HepG2 (cell line): ENCODE data around the gene RALB. TPM values are rescaled to one million over a fixed set of nuclear protein-coding genes. Genes with fewer than 3 reads are reported as not detected.

Source experiments
- ATAC-seq: fragments of 200-7000 bp; cut with Tn5 transposase; 3 replicates; pipeline ENCODE4 v1.9.1; 2020; ENCODE audit warnings: mild to moderate bottlenecking, moderate library complexity
- BruUV-seq: library from RNA; stranded (reverse); fragments of 400-500 nt; replicated peaks from 2 replicates; lab custom pipeline; 2021; lab: Mats Ljungman, UMichigan
- CTCF ChIA-PET: fragments of 300-600 bp; formaldehyde crosslinking; extraction: SDS; loops from one replicate; lab custom pipeline; 2021; ENCODE audit warnings: low total read pairs, inconsistent platforms, low intra/inter-chr PET ratio; lab: Yijun Ruan, JAX
- POLR2A ChIA-PET: fragments of 350-600 bp; sonication (Branson Sonifier 250); formaldehyde crosslinking; loops from one replicate; lab custom pipeline; 2020; ENCODE audit warnings: antibody characterized with exemption, inconsistent platforms; lab: Yijun Ruan, JAX
- DNase-seq: peaks from one replicate; pipeline ENCODE4 v3.0.0-alpha.2; 2015; ENCODE audit warnings: low spot score
- FAIRE-seq: peaks from 3 replicates; lab custom pipeline; 2011; peaks lifted over from hg19 to GRCh38; lab: Jason Lieb, UNC
- H2AFZ ChIP-seq: one replicate; pipeline ENCODE4 v1.6.1; 2011; ENCODE audit warnings: low read length, inconsistent platforms
- H3K27ac ChIP-seq: fragments of 300-600 bp; 3 replicates; pipeline ENCODE4 v1.8.0; 2011; ENCODE audit warnings: mixed run types, mild to moderate bottlenecking, mixed read lengths, low read length, inconsistent platforms; ENCODE audit not compliant: insufficient read depth; ENCODE audit errors: extremely low read length
- H3K27me3 ChIP-seq, 2 experiments: fragments of 200-600 bp in 1 of 2; 2 replicates in 1 of 2; 3 replicates in 1 of 2; pipeline versions ENCODE4 v1.6.0 to v1.8.0; 2011; ENCODE audit warnings: low read length in 2 of 2, mild to moderate bottlenecking in 2 of 2, moderate library complexity in 2 of 2, inconsistent platforms in 1 of 2; ENCODE audit not compliant: insufficient read depth in 2 of 2, control insufficient read depth in 1 of 2
- H3K36me3 ChIP-seq, 2 experiments: fragments of 200-600 bp in 1 of 2; replicated peaks in 1 of 2; 2 replicates in 1 of 2; 3 replicates in 1 of 2; pipeline versions ENCODE4 v1.5.1 to v1.8.0; 2011; ENCODE audit warnings: low read length in 2 of 2, inconsistent platforms in 1 of 2; ENCODE audit not compliant: insufficient read depth in 2 of 2, control insufficient read depth in 1 of 2
- H3K4me1 ChIP-seq: 2 replicates; pipeline ENCODE4 v1.5.1; 2012; ENCODE audit warnings: low read length, inconsistent platforms; ENCODE audit not compliant: insufficient read depth
- H3K4me2 ChIP-seq: 2 replicates; pipeline ENCODE4 v1.6.0; 2011; ENCODE audit warnings: low read depth, low read length, inconsistent platforms
- H3K4me3 ChIP-seq, 3 experiments: fragments of 200-600 bp in 1 of 3; sonication (generic), shearing (Covaris generic) in 1 of 3; replicated peaks in 1 of 3; 2 replicates each; pipeline ENCODE4 v1.5.1; 2011 to 2016; ENCODE audit warnings: low read length in 3 of 3, inconsistent platforms in 2 of 3, low read depth in 2 of 3, mild to moderate bottlenecking in 2 of 3, control low read depth in 1 of 3, mixed read lengths in 1 of 3; ENCODE audit not compliant: insufficient read depth in 1 of 3
- H3K79me2 ChIP-seq: one replicate; pipeline ENCODE4 v1.6.1; 2011; ENCODE audit warnings: low read length, inconsistent platforms; ENCODE audit not compliant: insufficient read depth
- H3K9ac ChIP-seq: 2 replicates; pipeline ENCODE4 v1.6.0; 2011; ENCODE audit warnings: mild to moderate bottlenecking, low read depth, low read length, inconsistent platforms; ENCODE audit not compliant: insufficient read depth
- H3K9me3 ChIP-seq: 2 replicates; pipeline ENCODE4 v1.5.1; 2012; ENCODE audit warnings: mild to moderate bottlenecking, low read length
- H4K20me1 ChIP-seq: 2 replicates; pipeline ENCODE4 v1.6.0; 2011; ENCODE audit warnings: inconsistent platforms, mild to moderate bottlenecking, low read length, moderate library complexity; ENCODE audit not compliant: insufficient read depth
- KIAA2018 ChIP-seq: sonication (generic); formaldehyde crosslinking; IDR thresholded peaks from 2 replicates; pipeline ENCODE4 v1.5.0; 2020; ENCODE audit warnings: mild to moderate bottlenecking, missing genetic modification reagents, borderline replicate concordance
- LBX2 ChIP-seq: sonication (generic); formaldehyde crosslinking; IDR thresholded peaks from 2 replicates; pipeline ENCODE4 v1.5.0; 2020; ENCODE audit warnings: missing genetic modification reagents, mild to moderate bottlenecking, borderline replicate concordance
- ZNF143 ChIP-seq: sonication (generic); formaldehyde crosslinking; IDR thresholded peaks from 2 replicates; pipeline ENCODE4 v1.4.0; 2020; ENCODE audit warnings: missing genetic modification reagents
- ZNF318 ChIP-seq: sonication (generic); formaldehyde crosslinking; IDR thresholded peaks from 2 replicates; pipeline ENCODE4 v1.4.0; 2020; ENCODE audit warnings: mild to moderate bottlenecking, missing genetic modification reagents
- ZNF558 ChIP-seq: sonication (generic); formaldehyde crosslinking; IDR thresholded peaks from 2 replicates; pipeline ENCODE4 v1.9.0; 2022; ENCODE audit warnings: mild to moderate bottlenecking, missing genetic modification reagents, borderline replicate concordance
- ZNF709 ChIP-seq: sonication (generic); formaldehyde crosslinking; IDR thresholded peaks from 2 replicates; pipeline ENCODE4 v1.5.0; 2020; ENCODE audit warnings: mild to moderate bottlenecking, missing genetic modification reagents
- WGBS: methylation state at CpG from one replicate; pipeline ENCODE4 v1.1.6; 2017; ENCODE audit warnings: low lambda C conversion rate; 5-methylcytosine and 5-hydroxymethylcytosine counted together
- in situ Hi-C: cut with HindIII; loops from 2 replicates; pipeline ENCODE4 v1.10.0; 2017; ENCODE audit warnings: low pct_unique_long_range_greater_than_20kb; ENCODE audit not compliant: extremely low pct_ligation_motif_present
- intact Hi-C: fragments of 100-400 bp; cut with micrococcal nuclease; formaldehyde crosslinking; loops from one replicate; pipeline ENCODE4 v1.10.0; 2022; ENCODE audit not compliant: unreplicated experiment
- polyA plus RNA-seq, 8 experiments: library from polyadenylated mRNA; depleted of rRNA in 3 of 8; stranded (reverse) in 7 of 8; unstranded in 1 of 8; fragments of >200 nt; fragmentation: Illumina TruSeq in 4 of 8; extraction: Trizol in 4 of 8; gene quantifications; 2 replicates each; pipeline versions ENCODE4 v1.2.1 to v1.2.3, GENCODE V29; 2011 to 2016; ENCODE audit warnings: low read depth in 4 of 8, missing spikeins in 1 of 8, mixed read lengths in 1 of 8; ENCODE audit not compliant: insufficient read depth in 1 of 8
- total RNA-seq, 5 experiments: library from RNA; depleted of rRNA; stranded (reverse); fragments of >200 nt; fragmentation: Illumina TruSeq; extraction: Trizol; gene quantifications; 2 replicates each; pipeline ENCODE4 v1.2.3, GENCODE V29; 2016; ENCODE audit warnings: low read depth in 1 of 5

The RALB gene
- total and polyA plus RNA-seq, 2 of the 13 experiments (the other 11 are each of a cell fraction or from before 2014, with no cell fraction given), result 37.8 to 43.2 TPM

GRCh38 chr2:120343100-120343432, 90.4 kb downstream of the RALB start:
- no peak for DNase-seq
- no peaks in the 10 kb centered on the region for H3K79me2 ChIP-seq
- intact Hi-C loops (loop anchor here (1.0 to 5.0 kb wide), 5 partner anchors 94 to 337 kb away; no protein-coding TSS in a partner anchor), in situ Hi-C loops (loop anchor here (5.0 to 10.0 kb wide), 4 partner anchors 94 to 334 kb away; no protein-coding TSS in a partner anchor)
- no peaks in the 10 kb centered on the region for H3K9me3 ChIP-seq
- no peaks in the 10 kb centered on the region for H3K36me3 ChIP-seq
- ChIA-PET CTCF (interaction anchor here (0.9 to 2.7 kb wide), 10 partner anchors 94 to 337 kb away, joined by 3 to 39 read pairs (median 6); no protein-coding TSS in a partner anchor), POLR2A (interaction anchor here (0.9 to 2.4 kb wide), 5 partner anchors 94 to 222 kb away, joined by 3 to 17 read pairs (median 5); no protein-coding TSS in a partner anchor)
- peak; percentile 48 for ATAC-seq
- H3K4me2 ChIP-seq, result peak overlapping the region; percentile 9; the same call in 1 of the 2 replicates
- peaks cover 25 to 90% of the 10 kb centered on the region in 2 experiments; a peak in 4 of 5 replicates for H3K27me3 ChIP-seq
- BruUV-seq, result no TSS peak
- 0 out of 6 replicates have a peak overlapping the region, but pooled peaks of 1 of the 3 experiments have one; percentile 36 for H3K4me3 ChIP-seq
- no peak overlapping the region for H3K27ac ChIP-seq
- no peak overlapping the region for H3K9ac ChIP-seq
- H2AFZ ChIP-seq, result no peak overlapping the region
- no peak for FAIRE-seq
- WGBS, result 0% methylated on average over 4 of the region's 5 CpGs
- H3K4me1 ChIP-seq, result peaks cover 29% of the 10 kb centered on the region
- peaks cover 5% of the 10 kb centered on the region; the same call in 1 of the 2 replicates for H4K20me1 ChIP-seq
- TF ChIP-seq ZNF709 (peak; percentile 34; the same call in 1 of the 2 replicates), LBX2 (no peak), KIAA2018 (CRISPR knock-in tag) (no peak), ZNF143 (CRISPR knock-in tag) (no peak), ZNF318 (CRISPR knock-in tag) (no peak), ZNF558 (CRISPR knock-in tag) (0 out of 2 replicates have a peak, but pooled peaks have one; percentile 44)
